Naive thymus-derived CD4-positive, alpha-beta T cell (primary cell): ENCODE measurements around the gene CADPS. TPM values are rescaled to one million over a fixed set of nuclear protein-coding genes. Genes with fewer than 3 reads are reported as not detected.

Experiments used
- ATAC-seq: fragments of 150-1000 bp; cut with Tn5 transposase; 2 replicates; pipeline ENCODE4 v1.10.0; 2021; ENCODE audit warnings: mild to moderate bottlenecking, moderate library complexity
- CTCF ChIA-PET: fragments of 350-600 bp; sonication (Branson Sonifier 250); formaldehyde crosslinking; loops from one replicate; lab custom pipeline; 2021; ENCODE audit warnings: antibody characterized with exemption; lab: Charles Lee
- POLR2A ChIA-PET: fragments of 350-600 bp; sonication (Branson Sonifier 250); formaldehyde crosslinking; loops from one replicate; lab custom pipeline; 2021; ENCODE audit warnings: antibody characterized with exemption, inconsistent platforms; lab: Charles Lee
- DNase-seq, 9 donors: peaks; one replicate each; pipeline versions ENCODE4 v3.0.0 to v3.0.0-alpha.2; 2020 to 2022; ENCODE audit warnings: mixed read lengths in 1 of 9
- H3K27ac ChIP-seq: one replicate; pipeline ENCODE4 v1.7.0; 2013; ENCODE audit warnings: mild to moderate bottlenecking, low read depth, low read length, moderate library complexity
- H3K27me3 ChIP-seq, 2 donors: one replicate each; pipeline ENCODE4 v1.7.0; 2013; ENCODE audit warnings: low read length in 2 of 2, mild to moderate bottlenecking in 2 of 2, moderate library complexity in 2 of 2; ENCODE audit not compliant: control insufficient read depth in 2 of 2, insufficient read depth in 2 of 2
- H3K36me3 ChIP-seq, 3 experiments: 1 replicate in 2 of 3; 2 replicates in 1 of 3; pipeline ENCODE4 v1.7.0; 2013; ENCODE audit warnings: low read length in 3 of 3, mild to moderate bottlenecking in 3 of 3, moderate library complexity in 1 of 3; ENCODE audit not compliant: insufficient read depth in 3 of 3, control insufficient read depth in 2 of 3
- H3K4me1 ChIP-seq, 2 donors: one replicate each; pipeline ENCODE4 v1.7.0; 2013; ENCODE audit warnings: low read length in 2 of 2, mild to moderate bottlenecking in 2 of 2, moderate library complexity in 1 of 2; ENCODE audit not compliant: control insufficient read depth in 2 of 2, insufficient read depth in 2 of 2
- H3K4me3 ChIP-seq: 2 replicates; pipeline ENCODE4 v1.7.0; 2013; ENCODE audit warnings: mild to moderate bottlenecking, low read length
- H3K9me3 ChIP-seq, 3 experiments: 1 replicate in 2 of 3; 2 replicates in 1 of 3; pipeline ENCODE4 v1.7.0; 2013; ENCODE audit warnings: low read length in 3 of 3; ENCODE audit not compliant: control insufficient read depth in 2 of 3
- H3K27ac Mint-ChIP-seq, 9 donors: one replicate each; pipeline ENCODE4 v1.8.0; 2020 to 2022; ENCODE audit warnings: mixed read lengths in 9 of 9, mild to moderate bottlenecking in 8 of 9, moderate library complexity in 5 of 9, inconsistent platforms in 2 of 9
- H3K27me3 Mint-ChIP-seq, 5 donors: one replicate each; pipeline ENCODE4 v1.8.0; 2021 to 2022; ENCODE audit warnings: mixed read lengths in 5 of 5, mild to moderate bottlenecking in 1 of 5
- H3K36me3 Mint-ChIP-seq, 5 donors: one replicate each; pipeline ENCODE4 v1.8.0; 2020 to 2022; ENCODE audit warnings: mixed read lengths in 5 of 5, mild to moderate bottlenecking in 3 of 5, inconsistent platforms in 1 of 5
- H3K4me1 Mint-ChIP-seq, 7 donors: one replicate each; pipeline ENCODE4 v1.8.0; 2020 to 2022; ENCODE audit warnings: mixed read lengths in 7 of 7, mild to moderate bottlenecking in 3 of 7, inconsistent platforms in 1 of 7
- H3K4me3 Mint-ChIP-seq, 10 donors: one replicate each; pipeline ENCODE4 v1.8.0; 2020 to 2022; ENCODE audit warnings: mild to moderate bottlenecking in 10 of 10, mixed read lengths in 10 of 10, moderate library complexity in 6 of 10, inconsistent platforms in 2 of 10
- H3K9me3 Mint-ChIP-seq, 11 donors: one replicate each; pipeline ENCODE4 v1.8.0; 2020 to 2022; ENCODE audit warnings: mixed read lengths in 11 of 11, mild to moderate bottlenecking in 4 of 11, inconsistent platforms in 1 of 11, moderate library complexity in 1 of 11
- intact Hi-C, 2 donors: fragments of 100-400 bp; cut with micrococcal nuclease; formaldehyde crosslinking; loops; one replicate each; pipeline ENCODE4 v1.15.1; 2023
- polyA plus RNA-seq, 2 donors: library from polyadenylated mRNA; unstranded; fragments of 300-500 nt; fragmentation: Illumina TruSeq; gene quantifications; one replicate each; pipeline ENCODE4 v1.2.3, GENCODE V29; 2021
- total RNA-seq, 6 experiments: library from RNA in 5 of 6; stranded (reverse) in 5 of 6; gene quantifications; 1 replicate in 5 of 6; 2 replicates in 1 of 6; pipeline ENCODE4 v1.2.3 and lab custom pipeline; 2021 to 2026

The CADPS gene
- total and polyA plus RNA-seq, 7 experiments from 2014 or later = not detected

GRCh38 chr3:62436785-62437184 lies 438.4 kb downstream of the CADPS start:
- Histone ChIP-seq H3K27me3 (no peaks in the 10 kb centered on the region), H3K9me3 (no peaks in the 10 kb centered on the region), H3K4me3 (no peak overlapping the region), H3K36me3 (no peaks in the 10 kb centered on the region), H3K27ac (no peak overlapping the region), H3K4me1 (no peaks in the 10 kb centered on the region)
- no peaks in the 10 kb centered on the region for H3K36me3 Mint-ChIP-seq
- no peak overlapping the region for H3K4me3 Mint-ChIP-seq
- no peaks in the 10 kb centered on the region for H3K4me1 Mint-ChIP-seq
- no peak overlapping the region for H3K27ac Mint-ChIP-seq
- ATAC-seq (no peak), DNase-seq (no peak)
- peaks cover 8 to 20% (median 14%) of the 10 kb centered on the region in 5 donors for H3K27me3 Mint-ChIP-seq
- intact Hi-C loops = no loop called here
- H3K9me3 Mint-ChIP-seq = no peaks in the 10 kb centered on the region
- POLR2A ChIA-PET = no interaction called here
- CTCF ChIA-PET = no interaction called here

GRCh38 chr3:62433396-62433795 lies 441.8 kb downstream of the CADPS start:
- DNase-seq (no peak), ATAC-seq (no peak)
- H3K27ac Mint-ChIP-seq = no peak overlapping the region
- Histone ChIP-seq H3K4me3 (no peak overlapping the region), H3K27ac (no peak overlapping the region), H3K27me3 (no peaks in the 10 kb centered on the region), H3K9me3 (no peaks in the 10 kb centered on the region), H3K36me3 (no peaks in the 10 kb centered on the region), H3K4me1 (no peaks in the 10 kb centered on the region)
- ChIA-PET CTCF (no interaction called here), POLR2A (no interaction called here)
- peaks cover 8 to 25% (median 15%) of the 10 kb centered on the region in 5 donors for H3K27me3 Mint-ChIP-seq
- no peaks in the 10 kb centered on the region for H3K9me3 Mint-ChIP-seq
- intact Hi-C loops = no loop called here
- H3K4me1 Mint-ChIP-seq = no peaks in the 10 kb centered on the region
- H3K36me3 Mint-ChIP-seq = no peaks in the 10 kb centered on the region
- no peak overlapping the region for H3K4me3 Mint-ChIP-seq

GRCh38 chr3:62421207-62421606 lies 454.0 kb downstream of the CADPS start:
- Mint-ChIP-seq H3K9me3 (peaks cover 0 to 11% (median 0%) of the 10 kb centered on the region in 11 donors), H3K27ac (no peak overlapping the region), H3K36me3 (no peaks in the 10 kb centered on the region), H3K27me3 (peaks cover 0 to 17% (median 11%) of the 10 kb centered on the region in 5 donors), H3K4me3 (no peak overlapping the region), H3K4me1 (no peaks in the 10 kb centered on the region)
- Histone ChIP-seq H3K27ac (no peak overlapping the region), H3K36me3 (no peaks in the 10 kb centered on the region), H3K9me3 (no peaks in the 10 kb centered on the region), H3K4me1 (no peaks in the 10 kb centered on the region), H3K27me3 (no peaks in the 10 kb centered on the region), H3K4me3 (no peak overlapping the region)
- ATAC-seq = no peak
- CTCF ChIA-PET = no interaction called here
- intact Hi-C loops = no loop called here
- DNase-seq = no peak
- POLR2A ChIA-PET = no interaction called here

DNA sequence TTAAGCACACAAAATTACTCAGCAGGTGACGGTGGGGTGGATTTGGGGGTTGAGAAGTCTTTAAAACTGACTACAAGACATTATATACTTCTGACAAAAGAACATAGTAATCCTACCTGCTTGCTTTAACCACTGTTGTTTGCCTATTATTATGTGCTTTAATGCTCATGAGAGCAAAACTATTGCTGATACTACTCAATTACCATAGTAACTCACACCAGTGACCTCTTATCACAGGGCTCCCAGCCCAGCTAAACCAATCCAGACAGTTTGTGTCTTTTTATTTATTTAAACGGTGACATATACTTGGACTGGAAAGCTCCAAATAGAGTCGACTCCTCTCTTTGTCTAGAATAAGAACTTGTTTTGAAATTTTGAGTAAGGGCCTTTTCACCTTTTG lies 459.1 kb downstream of the CADPS start:
- Mint-ChIP-seq H3K36me3 (no peaks in the 10 kb centered on the region), H3K4me3 (no peak overlapping the region), H3K9me3 (peaks cover 0 to 8% (median 0%) of the 10 kb centered on the region in 11 donors), H3K27ac (no peak overlapping the region), H3K27me3 (peaks cover 0 to 14% (median 5%) of the 10 kb centered on the region in 5 donors), H3K4me1 (no peaks in the 10 kb centered on the region)
- Histone ChIP-seq H3K4me3 (no peak overlapping the region), H3K9me3 (no peaks in the 10 kb centered on the region), H3K27me3 (no peaks in the 10 kb centered on the region), H3K4me1 (no peaks in the 10 kb centered on the region), H3K27ac (no peak overlapping the region), H3K36me3 (no peaks in the 10 kb centered on the region)
- CTCF ChIA-PET = no interaction called here
- POLR2A ChIA-PET = no interaction called here
- intact Hi-C loops = no loop called here
- ATAC-seq = no peak
- no peak for DNase-seq

DNA sequence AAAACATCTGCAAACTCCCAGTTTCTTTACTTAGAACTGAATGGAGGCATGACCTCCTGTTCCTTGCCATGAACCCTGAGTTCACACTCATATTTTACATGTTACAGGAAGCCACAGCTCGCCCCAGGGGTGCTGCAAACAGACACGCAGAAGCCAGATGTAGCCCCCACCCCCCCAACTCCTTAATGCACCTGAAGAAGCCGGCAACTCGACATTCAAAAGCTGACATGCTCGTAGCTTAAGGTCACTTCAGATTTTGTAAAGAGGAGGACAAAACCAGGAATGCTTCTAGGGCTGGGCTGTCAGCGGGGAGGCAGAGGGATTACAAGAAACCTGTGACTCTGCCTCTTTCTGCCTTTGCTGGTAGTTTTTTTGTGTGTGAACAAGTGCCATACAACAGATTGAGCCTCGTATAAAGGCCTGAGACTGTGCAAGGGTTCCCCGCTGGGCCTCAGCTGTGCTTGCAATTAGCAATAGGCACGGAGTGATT lies 459.9 kb downstream of the CADPS start:
- Mint-ChIP-seq H3K4me3 (no peak overlapping the region), H3K4me1 (no peaks in the 10 kb centered on the region), H3K9me3 (peaks cover 0 to 4% (median 0%) of the 10 kb centered on the region in 11 donors), H3K27ac (no peak overlapping the region), H3K36me3 (no peaks in the 10 kb centered on the region), H3K27me3 (peaks cover 0 to 13% (median 4%) of the 10 kb centered on the region in 5 donors)
- no peaks in the 10 kb centered on the region for H3K9me3 ChIP-seq
- H3K27me3 ChIP-seq = no peaks in the 10 kb centered on the region
- ChIA-PET POLR2A (no interaction called here), CTCF (no interaction called here)
- H3K4me3 ChIP-seq = no peak overlapping the region
- H3K27ac ChIP-seq = no peak overlapping the region
- no peak for ATAC-seq
- intact Hi-C loops = no loop called here
- no peaks in the 10 kb centered on the region for H3K4me1 ChIP-seq
- DNase-seq = no peak
- H3K36me3 ChIP-seq = no peaks in the 10 kb centered on the region

DNA sequence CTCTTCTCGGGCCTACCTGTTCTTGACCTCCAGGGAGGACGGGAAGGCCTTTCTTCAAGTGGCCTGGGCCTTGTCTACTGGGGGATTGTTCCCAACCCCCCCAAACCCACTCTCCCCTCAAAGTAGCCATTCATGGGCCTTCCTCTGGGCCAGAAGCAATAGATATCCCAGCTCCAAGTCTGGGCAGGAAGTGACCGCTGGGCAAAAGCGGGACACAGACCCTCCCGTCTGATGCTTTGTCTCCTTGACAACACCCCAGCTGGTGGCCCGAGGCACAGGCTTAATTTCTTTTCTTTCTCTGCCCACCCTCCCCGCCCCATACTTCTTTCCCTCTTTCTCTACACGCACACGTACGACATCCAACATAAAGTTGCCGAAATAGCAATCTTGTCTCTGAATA lies 460.4 kb downstream of the CADPS start:
- H3K36me3 ChIP-seq = no peaks in the 10 kb centered on the region
- H3K27ac ChIP-seq = no peak overlapping the region
- CTCF ChIA-PET = no interaction called here
- Mint-ChIP-seq H3K36me3 (no peaks in the 10 kb centered on the region), H3K4me1 (no peaks in the 10 kb centered on the region), H3K27me3 (peaks cover 0 to 10% (median 0%) of the 10 kb centered on the region in 5 donors), H3K4me3 (no peak overlapping the region), H3K27ac (no peak overlapping the region), H3K9me3 (no peaks in the 10 kb centered on the region)
- no peaks in the 10 kb centered on the region for H3K4me1 ChIP-seq
- intact Hi-C loops = no loop called here
- ATAC-seq = no peak
- H3K27me3 ChIP-seq = no peaks in the 10 kb centered on the region
- H3K9me3 ChIP-seq = no peaks in the 10 kb centered on the region
- no peak overlapping the region for H3K4me3 ChIP-seq
- POLR2A ChIA-PET = no interaction called here
- DNase-seq = no peak

- POLR2A ChIA-PET = no interaction called here
- Histone ChIP-seq H3K27ac (no peak overlapping the region), H3K27me3 (no peaks in the 10 kb centered on the region), H3K9me3 (no peaks in the 10 kb centered on the region), H3K4me1 (no peaks in the 10 kb centered on the region), H3K36me3 (no peaks in the 10 kb centered on the region), H3K4me3 (no peak overlapping the region)
- Mint-ChIP-seq H3K4me1 (no peaks in the 10 kb centered on the region), H3K4me3 (no peak overlapping the region), H3K36me3 (no peaks in the 10 kb centered on the region), H3K27me3 (peaks cover 0 to 14% (median 0%) of the 10 kb centered on the region in 5 donors), H3K9me3 (peaks cover 0 to 1% (median 0%) of the 10 kb centered on the region in 11 donors), H3K27ac (no peak overlapping the region)
- intact Hi-C loops = no loop called here
- ATAC-seq = no peak
- CTCF ChIA-PET = no interaction called here
- no peak for DNase-seq
Measured at GRCh38 chr3:62413687-62414086, 461.5 kb downstream of the CADPS start.
